Omental fat pad (tissue), 4 donors: Measurements from ENCODE around the gene ATP1B4. TPM values are rescaled to one million over a fixed set of nuclear protein-coding genes. Genes with fewer than 3 reads are reported as not detected.

ENCODE experiments used
- ATAC-seq: fragments of 150-250 bp; one replicate; pipeline ENCODE4 v1.9.1; 2016; ENCODE audit warnings: mild to moderate bottlenecking, moderate library complexity; ENCODE audit not compliant: low FRiP score
- DNase-seq: peaks from one replicate; pipeline ENCODE4 v3.0.0-alpha.2; 2019; ENCODE audit warnings: low spot score
- total RNA-seq, 4 donors: library from RNA; depleted of rRNA; stranded (reverse); fragments of >200 nt; gene quantifications; one replicate each; pipeline ENCODE4 v1.1.0, GENCODE V29; 2016
- TF ChIP-seq, protein P1 (sequence below), 3 donors: fragments of 450-650 bp; IDR thresholded peaks; one replicate each; pipeline ENCODE4 v1.5.1; 2016 to 2017; ENCODE audit warnings: antibody characterized with exemption in 3 of 3, mild to moderate bottlenecking in 3 of 3, moderate library complexity in 2 of 3

The ATP1B4 gene
- total RNA-seq, 4 donors from 2014 or later, result not detected

DNA sequence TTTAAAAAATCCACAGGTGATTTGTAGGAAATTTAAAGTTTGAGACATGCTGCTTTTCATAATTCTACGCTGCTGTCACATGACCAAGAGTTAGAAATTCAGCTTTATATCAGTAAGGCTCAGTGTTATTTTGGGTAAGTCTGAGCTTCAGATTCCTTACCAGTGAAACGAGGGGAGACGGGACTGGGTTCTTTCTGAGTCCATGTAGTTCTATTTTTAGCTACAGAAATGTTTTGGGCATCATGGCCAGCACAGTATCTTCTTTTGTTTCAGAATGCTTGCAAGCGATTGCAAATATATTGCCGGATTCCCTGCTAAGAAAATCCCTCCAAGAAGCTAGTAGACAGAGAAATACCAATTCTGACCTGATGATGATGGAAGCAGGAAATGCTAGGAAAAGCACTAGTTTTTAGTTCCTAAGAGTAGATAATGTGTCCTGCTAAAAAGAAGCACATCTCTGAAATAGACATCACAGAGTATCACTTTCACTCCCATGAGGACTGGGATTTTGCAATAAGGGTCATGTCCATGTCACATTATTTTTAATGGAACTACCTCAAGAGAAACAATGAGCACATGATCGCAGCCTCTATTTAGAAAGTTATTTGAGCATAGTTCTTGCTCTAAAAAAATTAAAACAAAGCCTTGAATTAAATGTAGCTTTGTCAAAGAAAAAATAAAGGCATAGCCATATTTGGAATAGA is 10.9 kb downstream of the ATP1B4 start:
- no peak for ATAC-seq
- no peak for DNase-seq
- TF ChIP-seq, protein P1, sequence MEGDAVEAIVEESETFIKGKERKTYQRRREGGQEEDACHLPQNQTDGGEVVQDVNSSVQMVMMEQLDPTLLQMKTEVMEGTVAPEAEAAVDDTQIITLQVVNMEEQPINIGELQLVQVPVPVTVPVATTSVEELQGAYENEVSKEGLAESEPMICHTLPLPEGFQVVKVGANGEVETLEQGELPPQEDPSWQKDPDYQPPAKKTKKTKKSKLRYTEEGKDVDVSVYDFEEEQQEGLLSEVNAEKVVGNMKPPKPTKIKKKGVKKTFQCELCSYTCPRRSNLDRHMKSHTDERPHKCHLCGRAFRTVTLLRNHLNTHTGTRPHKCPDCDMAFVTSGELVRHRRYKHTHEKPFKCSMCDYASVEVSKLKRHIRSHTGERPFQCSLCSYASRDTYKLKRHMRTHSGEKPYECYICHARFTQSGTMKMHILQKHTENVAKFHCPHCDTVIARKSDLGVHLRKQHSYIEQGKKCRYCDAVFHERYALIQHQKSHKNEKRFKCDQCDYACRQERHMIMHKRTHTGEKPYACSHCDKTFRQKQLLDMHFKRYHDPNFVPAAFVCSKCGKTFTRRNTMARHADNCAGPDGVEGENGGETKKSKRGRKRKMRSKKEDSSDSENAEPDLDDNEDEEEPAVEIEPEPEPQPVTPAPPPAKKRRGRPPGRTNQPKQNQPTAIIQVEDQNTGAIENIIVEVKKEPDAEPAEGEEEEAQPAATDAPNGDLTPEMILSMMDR (IDR thresholded peaks at IDR 0.05), result no peak

DNA sequence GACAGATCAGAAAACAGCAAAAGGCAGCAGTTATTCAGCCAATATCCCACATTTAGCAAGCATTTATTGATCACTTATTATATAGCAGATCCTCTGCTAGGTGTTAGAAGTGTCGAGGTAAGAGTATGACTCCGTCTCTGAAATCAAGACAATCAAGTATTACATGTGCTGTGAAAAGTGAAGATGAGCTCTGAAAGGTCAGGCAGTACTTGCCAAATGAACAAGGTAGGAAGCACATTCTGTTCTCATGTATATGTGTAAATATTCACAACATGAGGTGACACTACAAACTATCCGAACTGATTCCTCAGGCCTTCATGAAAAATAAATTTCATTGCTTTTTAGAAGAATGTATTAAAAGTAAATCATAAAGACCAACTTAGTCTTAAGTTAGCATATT is 15.3 kb downstream of the ATP1B4 start:
- DNase-seq (no peak), ATAC-seq (no peak)
- TF ChIP-seq, protein P1 (IDR thresholded peaks at IDR 0.05), result no peak

DNA sequence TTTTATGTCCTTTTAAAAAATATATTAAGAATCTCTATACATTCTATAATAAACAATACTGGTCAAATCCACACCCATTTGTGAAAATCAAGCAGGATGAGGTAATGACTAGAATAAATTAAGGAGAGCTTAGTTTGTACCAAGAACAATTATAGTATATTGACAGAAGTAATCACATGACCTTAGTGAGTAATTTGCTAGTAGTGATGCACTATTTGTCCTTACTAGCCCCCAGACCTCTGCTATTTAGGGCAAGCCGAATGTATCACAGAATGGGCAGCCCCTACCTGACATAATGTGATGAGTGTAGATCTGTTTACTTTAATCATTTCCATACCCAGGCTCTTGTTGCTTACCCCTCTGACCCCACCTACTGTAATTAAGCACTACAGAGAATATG is 15.8 kb downstream of the ATP1B4 start:
- DNase-seq, result no peak
- TF ChIP-seq, protein P1 (IDR thresholded peaks at IDR 0.05), result no peak
- no peak for ATAC-seq

- ATAC-seq (no peak), DNase-seq (no peak)
- TF ChIP-seq, protein P1 (IDR thresholded peaks at IDR 0.05), result no peak
These were observed 16.7 kb downstream of the ATP1B4 start for GRCh38 chrX:120378570-120378969.

- TF ChIP-seq, protein P1 (IDR thresholded peaks at IDR 0.05), result no peak
- no peak for ATAC-seq
- no peak for DNase-seq
These were observed 18.2 kb downstream of the ATP1B4 start for GRCh38 chrX:120379937-120380681.

DNA sequence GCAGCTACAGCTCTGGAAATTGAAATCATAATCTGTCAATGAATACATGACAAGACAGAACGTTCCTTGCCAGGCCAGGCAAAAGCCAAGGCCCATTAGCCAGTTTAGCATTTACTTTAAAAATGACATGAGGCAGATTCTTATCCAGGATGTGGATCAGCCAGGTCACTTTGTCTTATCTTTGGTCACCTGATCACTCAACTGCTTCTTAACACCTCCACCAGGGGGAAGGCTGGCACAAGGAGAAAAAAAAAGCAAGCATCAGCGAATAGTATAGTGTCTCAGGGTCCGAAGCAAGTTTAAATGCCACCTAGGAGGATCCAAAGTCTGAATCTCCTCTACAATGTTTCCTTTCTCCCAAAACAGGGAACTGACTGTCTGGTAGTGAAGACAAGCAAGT is 18.8 kb downstream of the ATP1B4 start:
- DNase-seq (no peak), ATAC-seq (no peak)
- TF ChIP-seq, protein P1 (IDR thresholded peaks at IDR 0.05), result no peak

GRCh38 chrX:120401301-120401700 is 39.4 kb downstream of the ATP1B4 start:
- DNase-seq (no peak), ATAC-seq (no peak)
- TF ChIP-seq, protein P1 (IDR thresholded peaks at IDR 0.05), result no peak
